IPS DF 4.7 (cell line): Measurements from ENCODE around the gene SPATA2.

Experiments used
- DNase-seq: peaks from one replicate; pipeline ENCODE4 v3.0.0-alpha.2; 2013; ENCODE audit warnings: low spot score; ENCODE audit errors: extremely low read depth

Gene SPATA2

DNA sequence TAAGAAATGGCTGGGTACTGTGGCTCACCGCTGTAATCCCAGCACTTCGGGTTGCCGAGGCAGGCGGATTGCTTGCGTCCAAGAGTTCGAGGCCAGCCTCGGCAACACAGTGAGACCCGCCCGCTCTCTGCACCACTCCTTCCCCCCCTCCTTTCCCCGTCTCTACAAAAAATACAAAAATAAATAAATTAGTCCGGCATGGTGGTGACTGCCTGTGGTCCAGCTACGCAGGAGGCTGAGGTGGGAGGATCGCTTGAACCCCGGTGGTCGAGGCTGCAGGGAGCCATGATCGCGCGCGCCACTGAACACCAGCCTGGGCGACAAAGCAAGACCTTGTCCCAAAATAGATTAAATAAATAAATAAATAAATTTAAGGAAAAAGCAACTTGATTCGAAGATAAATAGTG is 20.4 kb upstream of the SPATA2 start:
- no peak for DNase-seq

DNA sequence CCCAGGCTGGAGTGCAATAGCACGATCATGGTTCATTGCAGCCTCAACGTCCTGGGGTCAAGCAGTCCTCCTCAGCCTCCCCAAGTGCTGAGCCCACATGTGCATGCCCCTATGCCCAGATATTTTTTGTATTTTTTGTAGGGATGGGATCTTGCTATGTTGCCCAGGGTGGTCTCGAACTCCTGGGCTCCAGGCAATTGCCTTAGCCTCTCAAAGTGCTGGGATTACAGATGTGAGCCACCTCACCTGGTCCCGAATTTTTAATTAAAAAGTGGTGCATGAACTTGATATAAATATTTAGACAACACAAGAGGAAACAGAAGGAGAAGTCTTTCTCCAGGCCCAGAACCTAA is 13.8 kb upstream of the SPATA2 start:
- DNase-seq: no peak

DNA sequence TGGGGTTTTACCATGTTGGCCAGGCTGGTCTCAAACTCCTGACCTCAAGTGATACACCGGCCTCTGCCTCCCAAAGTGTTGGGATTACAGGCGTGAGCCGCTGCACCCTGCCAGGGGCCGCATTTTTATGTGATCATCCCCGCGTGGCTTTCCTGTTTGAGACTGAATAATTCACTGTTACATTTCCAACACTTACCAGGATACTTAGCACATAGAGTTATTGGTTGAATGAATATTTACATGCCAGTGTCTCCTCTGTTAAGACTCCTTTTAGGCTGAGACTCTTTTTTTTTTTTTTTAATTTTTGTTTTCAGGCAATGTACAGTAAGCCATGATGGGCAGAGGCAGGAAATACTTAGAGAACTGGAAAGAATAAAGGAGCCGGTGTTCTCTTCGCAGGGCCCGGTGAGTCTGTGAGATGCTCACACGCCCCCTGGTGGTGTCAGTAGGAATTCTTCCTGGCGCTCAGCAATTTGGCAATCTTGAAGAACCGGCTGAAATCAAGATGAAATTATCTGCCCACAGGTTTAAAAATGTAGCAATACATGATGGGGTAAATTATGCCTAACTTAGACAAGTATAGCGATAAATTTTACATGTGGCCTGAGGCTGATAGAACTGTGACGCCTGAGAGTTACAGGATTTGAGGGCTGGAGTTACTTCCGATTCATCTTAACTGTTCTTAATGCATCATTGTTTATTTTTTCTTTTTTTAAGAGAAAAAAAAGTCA is 13.2 kb upstream of the SPATA2 start:
- no peak for DNase-seq

DNA sequence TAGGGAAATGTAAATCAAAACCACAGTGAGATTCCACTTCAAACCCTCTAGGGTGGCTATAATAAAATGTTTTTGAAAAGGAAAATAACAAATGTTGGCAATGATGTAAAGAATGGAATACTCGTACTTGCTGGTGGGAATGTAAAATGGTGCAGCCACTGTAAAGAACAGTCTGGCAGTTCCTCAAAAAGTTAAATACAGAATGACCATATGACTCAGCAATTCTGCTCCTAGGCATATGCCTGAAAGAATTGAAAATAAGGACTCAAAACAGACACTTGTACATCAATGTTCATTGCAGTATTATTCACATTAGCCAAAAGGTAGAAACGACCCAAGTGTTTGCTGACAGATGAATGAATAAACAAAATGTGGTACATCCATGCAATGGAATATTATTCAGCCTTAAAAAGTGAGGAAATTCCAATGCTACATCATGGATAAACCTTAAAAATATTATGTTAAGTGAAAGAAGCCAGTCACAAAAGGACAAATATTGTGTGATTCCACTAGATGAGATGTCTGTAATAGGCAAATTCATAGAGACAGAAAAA is 10.6 kb upstream of the SPATA2 start:
- DNase-seq: no peak

DNA sequence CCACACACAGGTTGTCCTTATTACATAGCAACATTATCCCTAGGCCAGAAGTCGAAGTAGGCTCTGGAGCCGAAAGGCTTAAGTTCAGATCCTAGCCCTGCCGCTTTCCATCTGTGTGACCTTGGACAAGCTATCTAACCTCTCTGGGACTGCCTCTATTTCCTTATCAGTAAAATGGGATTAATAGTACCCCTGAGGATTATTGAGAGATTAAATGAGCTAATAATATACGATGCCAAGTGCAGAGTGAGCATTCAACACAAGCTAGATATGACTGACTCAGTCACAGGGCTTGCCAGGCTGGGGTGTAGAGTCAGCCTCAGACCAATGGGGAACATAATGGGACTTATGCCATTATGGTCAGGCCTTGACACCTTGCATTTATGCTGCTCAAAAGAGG is 8.9 kb upstream of the SPATA2 start:
- no peak for DNase-seq

DNA sequence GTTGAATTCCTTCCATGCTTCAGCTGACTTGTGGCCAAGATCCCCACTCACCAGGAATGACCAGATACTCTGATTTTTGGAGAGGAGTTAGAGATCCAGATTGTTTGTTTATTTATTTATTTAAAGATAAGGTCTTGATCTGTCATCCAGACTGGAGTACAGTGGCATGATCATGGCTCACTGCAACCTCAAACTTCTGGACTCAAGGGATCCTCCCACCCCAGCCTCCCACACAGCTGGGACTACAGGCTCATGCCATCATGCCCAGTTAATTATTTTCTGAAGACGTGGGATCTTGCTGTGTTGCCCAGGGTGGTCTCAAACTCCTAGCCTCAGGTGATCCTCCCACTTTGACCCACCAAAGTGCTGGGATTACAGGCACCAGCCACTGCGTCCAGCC is 4.1 kb upstream of the SPATA2 start:
- no peak for DNase-seq

DNA sequence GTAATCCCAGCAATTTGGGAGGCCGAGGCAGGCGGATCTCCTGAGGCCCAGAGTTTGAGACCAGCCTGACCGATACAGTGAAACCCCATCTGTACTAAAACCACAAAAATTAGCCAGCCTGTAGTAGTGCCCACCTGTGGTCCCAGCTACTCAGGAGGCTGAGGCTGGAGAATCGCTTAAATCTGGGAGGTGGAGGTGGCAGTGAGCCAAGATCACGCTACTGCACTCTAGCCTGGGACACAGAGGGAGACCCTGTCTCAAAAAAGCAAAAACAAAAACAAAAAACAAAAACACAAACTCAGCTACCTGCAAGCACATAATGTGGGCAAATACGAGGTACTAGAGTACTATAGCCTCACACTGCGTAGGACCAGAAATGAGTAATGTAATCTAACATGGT is 3.7 kb upstream of the SPATA2 start:
- DNase-seq: no peak

DNA sequence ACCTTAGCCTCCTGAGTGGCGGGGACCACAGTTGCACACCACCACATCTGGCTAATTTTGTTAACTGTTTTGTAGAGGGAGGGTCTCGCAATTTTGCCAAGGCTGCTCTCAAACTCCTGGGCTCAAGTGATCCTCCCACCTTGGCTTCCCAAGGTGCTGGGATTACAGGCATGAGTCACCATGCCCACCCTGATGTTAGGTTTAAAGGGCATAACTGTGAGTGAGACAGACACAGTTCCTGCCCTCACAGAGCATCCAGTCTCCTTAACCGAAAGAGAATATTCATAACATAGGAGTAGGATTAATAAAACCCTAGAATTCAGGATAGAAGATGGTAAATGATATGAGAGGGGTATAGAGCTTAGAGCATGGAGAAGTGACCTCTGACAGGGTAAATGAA is 3.1 kb upstream of the SPATA2 start:
- DNase-seq: no peak

DNA sequence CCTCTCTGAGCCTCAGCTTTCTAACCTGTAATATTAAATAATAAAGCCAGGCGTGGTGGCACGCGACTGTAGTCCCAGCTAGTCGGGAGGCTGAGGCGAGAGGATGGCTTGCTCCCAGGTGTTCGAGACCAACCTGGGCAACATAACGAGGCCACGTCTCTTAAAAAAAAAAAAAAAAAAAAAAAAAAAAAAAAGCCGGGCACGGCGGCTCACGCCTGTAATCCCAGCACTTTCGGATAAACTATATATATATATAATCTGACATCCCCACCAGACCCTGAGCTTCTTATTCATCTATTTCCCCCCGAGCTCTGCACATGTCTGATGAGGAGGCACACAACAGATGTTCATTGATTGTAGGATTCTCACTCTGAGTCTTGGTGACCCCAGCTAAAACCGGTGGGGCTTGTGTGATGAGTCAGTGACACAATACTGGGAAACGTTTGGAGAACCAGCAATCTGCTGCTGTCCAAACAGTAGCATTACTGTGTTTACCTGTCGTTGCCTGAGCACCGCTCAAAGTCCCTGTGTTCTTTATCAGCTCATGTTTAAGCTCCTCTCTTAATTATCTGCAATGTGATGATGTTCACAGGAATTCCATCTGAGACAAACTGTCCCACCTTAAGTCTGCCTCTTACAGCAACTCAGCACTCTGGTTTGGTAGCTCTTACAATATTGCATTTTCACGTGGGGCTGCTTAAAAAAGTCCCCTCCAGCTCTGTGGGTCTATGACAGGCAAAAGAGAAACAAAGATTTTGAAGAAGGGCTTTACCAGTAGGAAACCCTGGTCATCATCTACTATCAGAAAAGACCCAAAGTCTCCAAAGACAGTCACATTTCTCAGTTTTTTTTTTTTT is 1.0 kb upstream of the SPATA2 start:
- no peak for DNase-seq

DNA sequence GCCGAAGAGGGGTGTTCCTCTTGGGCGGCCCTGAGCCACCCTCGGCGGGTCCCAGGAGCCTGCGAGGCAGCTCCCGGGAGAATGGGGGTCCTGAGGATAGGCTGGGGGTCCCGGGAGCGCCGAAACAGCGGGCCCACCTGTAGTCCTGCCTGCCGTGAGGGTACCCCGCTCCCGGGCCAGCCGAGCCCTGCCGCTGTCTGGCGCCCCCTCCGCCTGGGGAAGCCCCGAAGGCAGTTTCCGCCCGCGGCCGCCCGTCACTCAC is 280 bp downstream of the SPATA2 start:
- no peak for DNase-seq

DNA sequence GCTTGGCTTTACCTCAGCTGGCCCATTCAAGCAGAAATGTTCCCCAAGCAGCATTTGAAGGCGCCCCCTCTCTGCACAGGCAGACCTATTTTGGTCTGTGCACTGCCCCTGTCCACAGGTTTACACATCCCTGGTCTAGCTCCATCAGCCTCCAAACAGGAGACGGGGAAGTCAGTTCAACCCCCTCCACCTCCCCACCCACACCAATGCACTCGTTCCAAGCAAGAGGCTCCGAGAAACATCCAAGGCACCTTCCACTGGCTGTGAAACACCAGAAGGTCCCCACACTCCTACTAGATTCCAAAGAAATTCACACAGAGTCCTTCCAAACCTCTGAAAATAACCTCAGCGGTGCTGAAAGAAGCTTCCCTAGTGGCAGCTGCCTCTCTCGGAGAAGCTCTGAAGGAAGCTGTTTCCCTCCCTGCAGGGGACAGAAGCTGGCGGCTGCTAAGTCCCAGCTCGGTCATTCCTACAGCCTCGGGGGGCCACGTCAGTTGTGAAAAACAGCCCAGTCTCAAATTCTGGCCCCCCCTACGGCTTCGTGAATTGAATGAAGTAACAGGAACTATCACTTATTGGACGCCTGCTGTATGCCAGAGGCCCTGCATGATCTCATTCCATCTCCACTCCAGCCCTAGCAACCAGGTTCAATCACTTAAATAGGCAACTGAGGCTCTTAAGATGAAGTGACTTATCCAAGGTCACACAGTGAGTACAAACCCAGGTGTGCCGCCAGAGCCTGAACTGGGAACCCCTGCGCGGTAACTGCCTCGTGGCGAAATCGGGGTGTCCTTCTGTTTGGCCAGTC is 815 bp downstream of the SPATA2 start:
- DNase-seq: no peak

DNA sequence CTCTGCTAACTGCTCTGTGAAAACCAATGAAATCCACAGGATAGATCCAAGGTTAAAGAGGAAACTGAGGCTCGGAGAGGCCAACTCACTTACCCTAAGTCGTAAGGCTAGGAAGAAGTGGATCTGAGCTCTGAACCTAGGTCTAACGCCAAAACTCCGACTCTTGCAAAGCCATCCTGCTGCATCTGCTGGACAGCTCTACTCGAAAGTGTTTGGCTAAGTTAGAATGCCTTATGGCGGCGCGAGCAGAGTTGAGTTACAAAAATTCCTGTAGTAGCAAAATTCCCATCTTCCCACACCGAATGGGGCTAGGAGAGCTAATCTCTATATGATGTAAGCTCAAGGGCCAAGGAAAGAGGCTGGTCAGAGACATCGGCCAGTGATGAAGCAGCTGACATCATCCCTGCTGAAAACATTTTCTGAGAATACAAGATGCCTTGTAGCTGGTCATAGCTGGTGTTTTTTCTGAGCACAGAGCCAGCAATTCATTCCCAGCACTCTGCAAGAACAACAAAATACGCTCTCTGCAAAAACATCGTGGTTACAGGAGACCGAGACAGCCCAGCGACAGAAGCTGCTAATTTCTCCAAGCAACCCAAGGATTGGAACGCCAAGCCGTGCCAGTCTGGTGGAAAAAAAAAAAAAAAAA is 1.8 kb downstream of the SPATA2 start:
- no peak for DNase-seq

DNA sequence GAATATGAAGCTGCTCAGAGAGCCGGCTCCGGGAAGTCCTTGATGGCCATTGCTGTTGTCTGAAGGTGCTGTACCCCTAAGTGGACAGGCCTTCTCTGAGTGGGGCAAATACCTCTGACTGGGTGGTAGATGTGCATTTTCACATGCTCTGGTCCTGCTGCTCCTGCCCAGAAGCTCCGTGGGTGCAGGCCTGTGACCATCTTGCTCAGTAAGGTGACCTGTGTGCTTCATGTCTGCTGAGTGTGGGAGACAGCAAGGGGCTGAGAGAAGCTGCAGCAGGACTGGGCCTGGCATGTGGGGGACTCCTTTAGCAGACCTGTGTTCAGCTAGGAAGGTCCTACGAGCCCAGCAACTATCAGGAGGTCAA is 5.0 kb downstream of the SPATA2 start:
- DNase-seq: no peak

DNA sequence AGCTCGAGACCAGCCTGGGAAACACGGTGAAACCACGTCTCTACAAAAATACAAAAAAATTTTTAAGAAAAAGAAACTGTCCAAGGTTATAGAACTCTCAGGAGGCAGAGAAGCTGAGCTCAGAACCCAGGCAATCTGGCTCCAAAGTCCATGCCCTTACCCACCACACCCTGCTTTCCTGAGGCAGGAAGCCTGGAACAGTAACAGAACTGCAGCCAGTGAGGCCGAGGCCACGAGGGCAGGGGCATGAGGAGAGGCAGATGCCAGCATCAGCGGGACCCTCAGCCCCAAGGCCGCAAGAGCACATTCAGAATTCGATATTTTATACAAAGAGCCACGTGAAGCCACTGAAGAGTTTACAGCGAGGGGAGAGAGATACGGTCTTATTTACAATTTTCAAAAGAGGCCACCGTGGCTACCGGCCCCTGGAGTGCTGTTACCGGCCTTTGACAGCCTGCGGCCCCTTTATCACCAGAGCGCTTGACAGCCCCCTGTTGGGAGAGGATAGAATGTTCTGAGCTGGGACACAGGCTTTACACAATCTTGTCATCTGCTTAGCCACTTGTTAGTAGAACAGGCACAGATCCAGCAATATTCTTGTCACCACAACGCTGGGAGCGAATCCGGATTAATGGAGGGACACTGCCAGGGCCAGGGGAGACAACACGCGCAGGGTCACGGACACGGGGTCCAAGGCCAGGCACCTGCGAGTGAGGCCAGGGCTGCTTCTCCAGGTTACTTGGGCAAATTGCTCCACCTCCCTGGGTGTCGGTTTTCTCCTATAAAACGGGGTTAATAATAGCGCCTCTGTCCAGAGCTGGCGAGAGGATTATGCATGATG is 5.6 kb downstream of the SPATA2 start:
- DNase-seq: no peak

DNA sequence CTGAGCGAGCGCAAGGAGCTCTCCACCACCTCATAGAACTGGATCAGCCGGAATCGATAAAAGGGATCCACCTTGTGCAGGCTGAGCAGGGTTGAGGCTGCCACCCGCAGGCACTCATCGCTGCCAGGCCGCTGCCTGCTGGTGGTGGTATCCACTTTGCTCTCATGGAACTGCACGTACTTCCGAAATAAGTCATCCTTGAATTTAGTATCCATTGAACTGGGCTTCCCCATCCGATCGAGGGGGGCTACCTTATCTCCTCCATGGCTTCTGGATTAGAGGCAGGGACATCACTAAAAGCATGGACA is 7.1 kb downstream of the SPATA2 start:
- DNase-seq: no peak

DNA sequence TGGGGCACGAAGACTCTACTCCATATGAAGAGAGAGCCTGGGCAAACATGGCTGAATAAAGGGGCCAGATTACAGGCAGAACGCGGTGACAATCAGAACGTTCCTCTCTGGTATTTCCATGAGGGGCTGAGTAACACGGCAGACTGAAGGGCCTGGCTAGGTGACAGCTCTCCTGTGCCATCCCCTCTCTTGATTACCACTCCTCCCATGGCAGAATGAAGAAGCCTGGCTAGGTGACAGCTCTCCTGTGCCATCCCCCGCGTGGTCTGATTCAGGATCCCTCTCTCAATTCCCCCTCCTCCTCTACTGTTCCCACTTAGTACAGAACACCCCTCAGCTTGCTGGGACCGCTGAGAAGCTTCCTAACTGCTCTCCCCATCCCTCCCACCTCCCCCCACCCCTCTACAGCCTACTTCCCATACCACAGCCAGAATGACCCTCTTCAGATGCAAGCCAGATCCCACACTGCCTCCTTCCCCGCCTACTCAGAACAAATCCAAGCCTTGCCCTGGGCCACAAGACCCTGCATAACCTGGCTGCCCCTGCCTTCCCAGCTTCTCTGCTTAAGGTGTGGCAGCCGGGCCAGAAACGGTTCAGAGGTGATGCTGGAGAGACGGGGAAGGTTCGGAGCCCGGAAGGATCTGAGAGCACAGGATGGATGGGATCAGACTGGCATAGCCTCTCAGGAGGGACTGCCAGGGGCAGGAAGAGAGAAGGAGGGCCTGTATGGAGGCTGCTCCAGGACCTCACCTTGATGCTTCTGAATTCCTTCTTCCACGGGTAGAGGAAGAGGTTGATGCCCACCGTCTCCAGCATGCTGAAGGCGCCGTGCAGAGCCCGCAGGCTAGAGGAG is 7.7 kb downstream of the SPATA2 start:
- no peak for DNase-seq

DNA sequence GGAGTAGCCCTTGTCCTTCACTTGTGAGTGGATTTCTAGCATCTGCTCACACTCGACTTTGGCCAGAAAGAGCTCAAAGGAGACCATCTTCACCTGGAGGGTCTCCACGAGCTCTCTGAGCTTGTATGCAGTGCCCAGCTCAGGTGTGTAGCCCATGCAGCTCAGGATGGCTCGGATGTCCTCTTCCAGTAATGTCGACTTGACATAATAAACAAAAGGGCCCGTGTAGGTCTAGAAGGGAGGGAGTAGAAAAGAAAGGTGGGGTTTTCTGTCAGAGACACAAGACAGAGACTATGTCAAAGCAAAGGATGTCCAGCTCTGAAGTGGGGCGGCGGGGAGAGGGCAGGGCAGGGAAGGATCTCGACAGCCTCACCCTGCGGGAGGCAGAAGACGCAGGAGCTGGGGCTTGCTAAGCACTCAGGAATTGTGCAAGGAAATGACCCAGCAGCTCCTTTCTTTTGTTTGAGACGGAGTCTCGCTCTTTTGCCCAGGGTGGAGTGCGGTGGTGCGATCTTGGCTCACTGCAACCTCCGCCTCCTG is 8.6 kb downstream of the SPATA2 start:
- no peak for DNase-seq

DNA sequence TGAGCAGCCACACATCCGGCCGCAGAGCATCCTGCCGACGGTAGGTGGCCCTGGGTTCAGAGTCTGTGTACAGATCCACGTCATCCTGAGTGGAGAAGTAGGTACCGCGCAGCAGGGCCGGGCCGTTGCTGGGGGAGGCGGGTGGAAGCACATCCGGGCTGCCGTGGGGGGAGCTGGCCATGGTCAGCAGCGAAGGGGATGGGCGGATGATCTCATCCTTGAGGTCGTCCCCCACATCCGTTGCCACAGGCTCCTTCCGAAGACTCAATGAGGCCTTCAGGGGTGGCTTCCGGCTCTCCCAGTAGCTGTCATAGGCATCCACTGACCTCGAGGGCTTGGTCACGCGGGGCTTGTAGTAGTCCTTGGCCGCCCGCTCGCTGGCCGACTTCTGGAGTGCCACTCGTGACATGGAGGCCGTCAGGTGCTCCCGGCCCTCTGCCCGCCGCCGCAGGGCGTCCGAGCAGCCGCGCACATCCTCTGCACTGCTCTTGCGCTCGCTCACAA is 9.2 kb downstream of the SPATA2 start:
- DNase-seq: no peak

DNA sequence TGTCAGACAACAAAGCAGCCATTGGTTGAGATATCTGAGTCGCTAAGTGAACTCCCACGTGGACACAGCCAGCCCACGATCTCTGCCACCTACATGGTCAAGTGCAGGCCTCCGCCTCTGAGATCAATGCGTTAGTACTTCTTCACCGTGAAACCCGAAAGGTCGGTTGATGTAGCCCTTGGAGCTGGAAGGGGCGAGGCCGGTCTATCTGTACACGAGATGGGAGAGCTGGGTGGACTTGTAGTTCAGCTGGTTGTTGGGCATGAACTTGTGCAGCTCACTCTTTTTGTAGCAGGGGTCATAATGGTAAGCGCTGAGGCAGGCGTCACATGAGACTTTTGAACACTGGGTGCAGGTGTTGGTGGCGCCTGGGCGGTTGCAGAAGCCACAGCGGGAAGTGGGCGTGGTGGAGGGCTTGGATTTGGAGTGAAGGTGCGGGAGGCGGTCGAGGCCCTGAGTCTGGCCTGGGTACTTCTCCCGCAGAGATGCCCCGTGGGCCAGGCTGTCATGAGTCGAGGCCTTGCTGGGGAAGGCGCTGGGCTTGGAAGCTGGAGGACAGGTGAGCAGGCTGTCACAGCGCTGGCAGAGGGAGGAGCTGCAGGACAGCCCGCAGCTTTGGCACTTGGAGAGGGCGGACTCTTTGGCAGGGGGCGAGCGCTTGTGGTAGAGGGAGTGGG is 9.8 kb downstream of the SPATA2 start:
- no peak for DNase-seq
